ENCODE results near the gene NRXN3. TPM values are rescaled to one million over a fixed set of nuclear protein-coding genes. Genes with fewer than 3 reads are reported as not detected.

Gene NRXN3
- polyA plus RNA-seq, 1 of the 3 experiments (the other 2 are of a cell fraction) = 1.6 TPM

- no peaks in the 10 kb centered on the region for H3K27me3 ChIP-seq (ENCODE audit: insufficient read depth)
- H4K20me1 ChIP-seq (ENCODE audit: insufficient read depth) = no peaks in the 10 kb centered on the region
- peak; percentile 19 for DNase-seq
- H3K9ac ChIP-seq = no peak overlapping the region
- H3K4me2 ChIP-seq = no peak overlapping the region
- peak in 1 of 2 experiments; percentile 67; a peak in 1 of 4 replicates for TF ChIP-seq EP300 (IDR thresholded peaks at IDR 0.05; ENCODE audit: borderline replicate concordance in 1 of 2, low read depth in 1 of 2, low read length in 1 of 2)
- no peak for TF ChIP-seq MEF2A (IDR thresholded peaks at IDR 0.05; ENCODE audit: borderline replicate concordance, low read depth)
- no peak for TF ChIP-seq SMC3 (IDR thresholded peaks at IDR 0.05; ENCODE audit: low read depth, low read length)
- TF ChIP-seq, protein P1, sequence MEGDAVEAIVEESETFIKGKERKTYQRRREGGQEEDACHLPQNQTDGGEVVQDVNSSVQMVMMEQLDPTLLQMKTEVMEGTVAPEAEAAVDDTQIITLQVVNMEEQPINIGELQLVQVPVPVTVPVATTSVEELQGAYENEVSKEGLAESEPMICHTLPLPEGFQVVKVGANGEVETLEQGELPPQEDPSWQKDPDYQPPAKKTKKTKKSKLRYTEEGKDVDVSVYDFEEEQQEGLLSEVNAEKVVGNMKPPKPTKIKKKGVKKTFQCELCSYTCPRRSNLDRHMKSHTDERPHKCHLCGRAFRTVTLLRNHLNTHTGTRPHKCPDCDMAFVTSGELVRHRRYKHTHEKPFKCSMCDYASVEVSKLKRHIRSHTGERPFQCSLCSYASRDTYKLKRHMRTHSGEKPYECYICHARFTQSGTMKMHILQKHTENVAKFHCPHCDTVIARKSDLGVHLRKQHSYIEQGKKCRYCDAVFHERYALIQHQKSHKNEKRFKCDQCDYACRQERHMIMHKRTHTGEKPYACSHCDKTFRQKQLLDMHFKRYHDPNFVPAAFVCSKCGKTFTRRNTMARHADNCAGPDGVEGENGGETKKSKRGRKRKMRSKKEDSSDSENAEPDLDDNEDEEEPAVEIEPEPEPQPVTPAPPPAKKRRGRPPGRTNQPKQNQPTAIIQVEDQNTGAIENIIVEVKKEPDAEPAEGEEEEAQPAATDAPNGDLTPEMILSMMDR (IDR thresholded peaks at IDR 0.05) = no peak
- no peak for TF ChIP-seq MXI1 (IDR thresholded peaks at IDR 0.05; ENCODE audit: low read depth, low read length)
- no peak for TF ChIP-seq TEAD4 (IDR thresholded peaks at IDR 0.05; ENCODE audit: borderline replicate concordance, insufficient read depth)
- peak; percentile 56 for TF ChIP-seq TCF12 (IDR thresholded peaks at IDR 0.05)
- no peak for TF ChIP-seq RFX5 (IDR thresholded peaks at IDR 0.05; ENCODE audit: low read length)
- no peak for TF ChIP-seq JUND (IDR thresholded peaks at IDR 0.05)
- no peak for TF ChIP-seq PBX3 (IDR thresholded peaks at IDR 0.05)
- TF ChIP-seq GATA2 (CRISPR knock-in tag; IDR thresholded peaks at IDR 0.05) = no peak
- no peak for TF ChIP-seq RCOR1 (IDR thresholded peaks at IDR 0.05; ENCODE audit: low read length)
- TF ChIP-seq RAD21 (IDR thresholded peaks at IDR 0.05; ENCODE audit: low read length) = no peak
- TF ChIP-seq SIN3A (IDR thresholded peaks at IDR 0.05; ENCODE audit: borderline replicate concordance, low read depth, low read length) = no peak
- no peak overlapping the region for H3K4me3 ChIP-seq (ENCODE audit: low read depth in 2 of 2, low read length in 1 of 2)
- no peaks in the 10 kb centered on the region for H3K79me2 ChIP-seq (ENCODE audit: insufficient read depth)
- no peaks in the 10 kb centered on the region for H3K36me3 ChIP-seq (replicated peaks in 1 of 2; ENCODE audit: control insufficient read depth in 1 of 2, insufficient read depth in 2 of 2, low read length in 1 of 2)
- peaks cover 10% of the 10 kb centered on the region for H3F3A ChIP-seq (replicated peaks; ENCODE audit: insufficient read depth)
- peaks cover 0 to 12% of the 10 kb centered on the region in 2 experiments; a peak in 2 of 4 replicates for H3K4me1 ChIP-seq (ENCODE audit: control insufficient read depth in 1 of 2, insufficient read depth in 2 of 2, low read depth in 1 of 2, low read length in 1 of 2)
- 61% methylated on average over 5 of the region's 5 CpGs for WGBS (ENCODE audit: low lambda C conversion rate)
- H3K27ac ChIP-seq (ENCODE audit: low read depth in 2 of 2, low read length in 1 of 2) = peak overlapping the region; percentile 29 to 78; a peak in 3 of 4 replicates
- H3K9me2 ChIP-seq = no peaks in the 10 kb centered on the region
- ChIA-PET CTCF (interaction anchor here (0.7 to 1.2 kb wide), 2 partner anchors 17 to 26 kb away, joined by 3 read pairs; no protein-coding TSS in a partner anchor), POLR2A (no interaction called here)
- H2AFZ ChIP-seq (ENCODE audit: low read depth) = no peak overlapping the region; the same call in 1 of the 2 replicates
- H3K9me3 ChIP-seq = no peaks in the 10 kb centered on the region
These were observed 815.7 kb downstream of the NRXN3 start for GRCh38 chr14:78985668-78986381.

DNA sequence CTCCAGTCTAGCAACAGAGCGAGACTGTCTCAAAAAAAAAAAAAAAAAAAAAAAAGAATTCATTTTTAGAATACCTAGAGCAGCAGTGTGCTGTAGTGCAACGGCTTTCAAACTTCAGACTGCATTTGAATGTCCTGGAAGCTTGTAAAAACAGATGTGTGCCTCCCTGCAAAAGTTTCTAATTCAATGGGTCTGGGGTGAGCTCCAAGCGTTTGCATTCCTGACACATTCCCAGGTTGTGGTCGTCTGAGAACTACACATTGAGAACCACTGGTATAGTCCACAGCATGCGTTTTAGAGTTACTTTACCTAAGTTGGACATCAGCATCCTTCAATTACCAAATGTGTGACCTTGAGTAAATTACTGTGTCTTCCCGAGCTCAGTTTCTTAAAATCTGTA, 816.8 kb downstream of the NRXN3 start:
- Histone ChIP-seq H3K36me3 (replicated peaks in 1 of 2; ENCODE audit: control insufficient read depth in 1 of 2, insufficient read depth in 2 of 2, low read length in 1 of 2) (no peaks in the 10 kb centered on the region), H3K9me3 (no peaks in the 10 kb centered on the region), H3F3A (replicated peaks; ENCODE audit: insufficient read depth) (peaks cover 10% of the 10 kb centered on the region), H3K79me2 (ENCODE audit: insufficient read depth) (no peaks in the 10 kb centered on the region), H3K9me2 (no peaks in the 10 kb centered on the region), H3K4me1 (ENCODE audit: control insufficient read depth in 1 of 2, insufficient read depth in 2 of 2, low read depth in 1 of 2, low read length in 1 of 2) (peaks cover 0 to 12% of the 10 kb centered on the region in 2 experiments; a peak in 2 of 4 replicates), H3K27ac (ENCODE audit: low read depth in 2 of 2, low read length in 1 of 2) (no peak overlapping the region), H4K20me1 (ENCODE audit: insufficient read depth) (no peaks in the 10 kb centered on the region), H3K4me2 (no peak overlapping the region), H3K4me3 (ENCODE audit: low read depth in 2 of 2, low read length in 1 of 2) (no peak overlapping the region), H2AFZ (ENCODE audit: low read depth) (no peak overlapping the region), H3K27me3 (ENCODE audit: insufficient read depth) (no peaks in the 10 kb centered on the region), H3K9ac (no peak overlapping the region)
- POLR2A ChIA-PET = no interaction called here
- TF ChIP-seq RXRA (IDR thresholded peaks at IDR 0.05; ENCODE audit: borderline replicate concordance, low read depth) (no peak), RCOR1 (IDR thresholded peaks at IDR 0.05; ENCODE audit: low read length) (no peak), TAF1 (IDR thresholded peaks at IDR 0.05; ENCODE audit: borderline replicate concordance, low read depth, low read length) (no peak), YY1 (IDR thresholded peaks at IDR 0.05; ENCODE audit: low read depth) (no peak), MXI1 (IDR thresholded peaks at IDR 0.05; ENCODE audit: low read depth, low read length) (no peak), MEF2A (IDR thresholded peaks at IDR 0.05; ENCODE audit: borderline replicate concordance, low read depth) (no peak), EZH2phosphoT487 (IDR thresholded peaks at IDR 0.05; ENCODE audit: borderline replicate concordance, low read depth) (no peak), JUND (IDR thresholded peaks at IDR 0.05) (no peak), FOSL2 (IDR thresholded peaks at IDR 0.05; ENCODE audit: borderline replicate concordance, low read depth) (no peak)
- CTCF ChIA-PET = interaction anchor here (0.9 kb wide), 1 partner anchor 18 kb away, joined by 4 read pairs; no protein-coding TSS in a partner anchor
- WGBS (ENCODE audit: low lambda C conversion rate) = 80% methylated on average over 6 of the region's 6 CpGs
- no peak for DNase-seq

Data from SK-N-SH (cell line).